SK-N-SH treated with all-trans-retinoic acid at 6 μM for 48 hours (cell line): Measurements from ENCODE around the gene DDX10.

Source experiments
- ATAC-seq: fragments of 200-7000 bp; cut with Tn5 transposase; 3 replicates; pipeline ENCODE4 v1.9.1; 2020; ENCODE audit warnings: mild to moderate bottlenecking, moderate library complexity
- ARNTL ChIP-seq: fragments of 450-650 bp; formaldehyde crosslinking; IDR thresholded peaks from 2 replicates; pipeline ENCODE4 v1.5.0; 2020; ENCODE audit warnings: low read depth, mild to moderate bottlenecking, moderate library complexity, borderline replicate concordance
- BACH2 ChIP-seq: fragments of 250-450 bp; sonication (Bioruptor Pico); IDR thresholded peaks from 2 replicates; pipeline ENCODE4 v1.9.0; 2021; ENCODE audit warnings: mild to moderate bottlenecking, borderline replicate concordance
- CREB5 ChIP-seq: fragments of 250-450 bp; sonication (Bioruptor Pico); IDR thresholded peaks from 2 replicates; pipeline ENCODE4 v1.5.1; 2020; ENCODE audit warnings: low read depth, mild to moderate bottlenecking, moderate library complexity
- CSDC2 ChIP-seq: fragments of 250-450 bp; sonication (Bioruptor Pico); IDR thresholded peaks from 2 replicates; pipeline ENCODE4 v1.5.0; 2020; ENCODE audit warnings: mild to moderate bottlenecking, moderate library complexity
- CSRNP3 ChIP-seq: fragments of 250-450 bp; sonication (Bioruptor Pico); IDR thresholded peaks from 2 replicates; pipeline ENCODE4 v1.5.1; 2021; ENCODE audit warnings: mild to moderate bottlenecking, moderate library complexity
- ESRRG ChIP-seq: fragments of 250-450 bp; sonication (Bioruptor Pico); IDR thresholded peaks from 2 replicates; pipeline ENCODE4 v1.6.1; 2021; ENCODE audit warnings: mild to moderate bottlenecking
- GLIS3 ChIP-seq: fragments of 250-450 bp; sonication (Bioruptor Pico); IDR thresholded peaks from 2 replicates; pipeline ENCODE4 v1.5.0; 2020; ENCODE audit warnings: mild to moderate bottlenecking, moderate library complexity
- ISL1 ChIP-seq: fragments of 250-450 bp; sonication (Bioruptor Pico); IDR thresholded peaks from 2 replicates; pipeline ENCODE4 v2.1.2; 2022; ENCODE audit warnings: mild to moderate bottlenecking, moderate library complexity
- OSR1 ChIP-seq: fragments of 250-450 bp; sonication (Bioruptor Pico); IDR thresholded peaks from 2 replicates; pipeline ENCODE4 v1.8.0; 2022; ENCODE audit warnings: moderate library complexity, mild to moderate bottlenecking, inconsistent platforms
- POU6F1 ChIP-seq: fragments of 250-450 bp; sonication (Bioruptor Pico); IDR thresholded peaks from 2 replicates; pipeline ENCODE4 v1.8.0; 2021; ENCODE audit warnings: low read depth, mild to moderate bottlenecking, moderate library complexity, borderline replicate concordance
- PPARA ChIP-seq: fragments of 250-450 bp; sonication (Bioruptor Pico); IDR thresholded peaks from 2 replicates; pipeline ENCODE4 v1.5.0; 2020; ENCODE audit warnings: mild to moderate bottlenecking, borderline replicate concordance
- TCF4 ChIP-seq: fragments of 250-450 bp; sonication (Bioruptor Pico); IDR thresholded peaks from 2 replicates; pipeline ENCODE4 v1.8.0; 2021; ENCODE audit warnings: mild to moderate bottlenecking, moderate library complexity, borderline replicate concordance
- TSHZ2 ChIP-seq: fragments of 250-450 bp; sonication (Bioruptor Pico); IDR thresholded peaks from 2 replicates; pipeline ENCODE4 v1.5.0; 2020; ENCODE audit warnings: mild to moderate bottlenecking, moderate library complexity
- ZC3H10 ChIP-seq: fragments of 250-450 bp; sonication (Bioruptor Pico); IDR thresholded peaks from 2 replicates; pipeline ENCODE4 v1.5.1; 2021; ENCODE audit warnings: mild to moderate bottlenecking, moderate library complexity
- ZFP3 ChIP-seq: fragments of 250-450 bp; sonication (Bioruptor Pico); IDR thresholded peaks from 2 replicates; pipeline ENCODE4 v1.5.0; 2020; ENCODE audit warnings: mild to moderate bottlenecking, moderate library complexity
- ZNF565 ChIP-seq: fragments of 450-650 bp; formaldehyde crosslinking; conservative IDR thresholded peaks from 2 replicates; pipeline ENCODE4 v1.5.0; 2020; ENCODE audit warnings: low read depth, mild to moderate bottlenecking, moderate library complexity
- ZNF70 ChIP-seq: fragments of 450-650 bp; formaldehyde crosslinking; IDR thresholded peaks from 2 replicates; pipeline ENCODE4 v1.5.0; 2020; ENCODE audit warnings: mild to moderate bottlenecking, moderate library complexity
- ZNF8 ChIP-seq: fragments of 450-650 bp; formaldehyde crosslinking; IDR thresholded peaks from 2 replicates; pipeline ENCODE4 v1.5.0; 2020; ENCODE audit warnings: mild to moderate bottlenecking, moderate library complexity

DDX10 gene

GRCh38 chr11:108870373-108871020 lies 205.6 kb downstream of the DDX10 start:
- peak; percentile 91 for ATAC-seq
- TF ChIP-seq CREB5 (CRISPR knock-in tag): no peak
- TF ChIP-seq ARNTL: no peak
- no peak for TF ChIP-seq PPARA (CRISPR knock-in tag)
- peak; percentile 55 for TF ChIP-seq ISL1 (CRISPR knock-in tag)
- TF ChIP-seq BACH2 (CRISPR knock-in tag): no peak
- TF ChIP-seq, all 23 proteins: peak for 1

- ATAC-seq: peak; percentile 74
Measured at GRCh38 chr11:108871152-108871551, 206.3 kb downstream of the DDX10 start.

GRCh38 chr11:108871867-108872266 lies 207.0 kb downstream of the DDX10 start:
- TF ChIP-seq ZNF565 (CRISPR knock-in tag): no peak
- no peak for TF ChIP-seq TSHZ2
- no peak for TF ChIP-seq CSDC2 (CRISPR knock-in tag)
- no peak for TF ChIP-seq POU6F1
- ATAC-seq: no peak

More at GRCh38 chr11:108871152-108871551, 206.3 kb downstream of the DDX10 start:
- TF ChIP-seq ZNF70 (CRISPR knock-in tag): no peak
- TF ChIP-seq ESRRG (CRISPR knock-in tag): no peak
- TF ChIP-seq ISL1 (CRISPR knock-in tag): no peak

GRCh38 chr11:108872781-108873291 lies 208.0 kb downstream of the DDX10 start:
- TF ChIP-seq ISL1 (CRISPR knock-in tag) (no peak), CSRNP3 (CRISPR knock-in tag) (no peak), BACH2 (CRISPR knock-in tag) (no peak), ZNF565 (CRISPR knock-in tag) (no peak), GLIS3 (no peak), TCF4 (CRISPR knock-in tag) (no peak), ESRRG (CRISPR knock-in tag) (no peak), PPARA (CRISPR knock-in tag) (no peak), CSDC2 (CRISPR knock-in tag) (no peak), ZNF70 (CRISPR knock-in tag) (no peak), ZC3H10 (CRISPR knock-in tag) (no peak), OSR1 (no peak), ZNF8 (no peak), ZFP3 (no peak), TSHZ2 (no peak)
- no peak for ATAC-seq
